Neuronal stem cell (in vitro differentiated cells): ENCODE results near the gene RHOBTB3.

Experiments
- DNase-seq: peaks from one replicate; pipeline ENCODE4 v3.0.0-alpha.2; 2013; ENCODE audit warnings: low spot score
- H2AFZ ChIP-seq: one replicate; pipeline ENCODE4 v1.6.1; 2013; ENCODE audit warnings: mild to moderate bottlenecking, low read length, inconsistent platforms
- H2AK5ac ChIP-seq: 2 replicates; pipeline ENCODE4 v1.6.1; 2013; ENCODE audit warnings: low read depth, mild to moderate bottlenecking, inconsistent platforms, low read length, moderate library complexity, mixed read lengths
- H2BK120ac ChIP-seq: 2 replicates; pipeline ENCODE4 v1.6.1; 2013; ENCODE audit warnings: low read depth, mild to moderate bottlenecking, inconsistent platforms, low read length, moderate library complexity, mixed read lengths
- H2BK12ac ChIP-seq: one replicate; pipeline ENCODE4 v1.6.1; 2013; ENCODE audit warnings: low read length, inconsistent platforms
- H2BK15ac ChIP-seq: 2 replicates; pipeline ENCODE4 v1.6.1; 2013; ENCODE audit warnings: mild to moderate bottlenecking, low read length, inconsistent platforms, mixed read lengths
- H2BK5ac ChIP-seq: one replicate; pipeline ENCODE4 v1.6.1; 2013; ENCODE audit warnings: inconsistent platforms, mild to moderate bottlenecking, low read length, moderate library complexity
- H3K14ac ChIP-seq: one replicate; pipeline ENCODE4 v1.6.1; 2013; ENCODE audit warnings: low read length, inconsistent platforms
- H3K18ac ChIP-seq: 2 replicates; pipeline ENCODE4 v1.6.1; 2013; ENCODE audit warnings: low read length, inconsistent platforms
- H3K23ac ChIP-seq: 2 replicates; pipeline ENCODE4 v1.6.1; 2013; ENCODE audit warnings: low read depth, mild to moderate bottlenecking, mixed read lengths, low read length, inconsistent platforms; ENCODE audit not compliant: poor library complexity
- H3K27ac ChIP-seq: replicated peaks from 3 replicates; pipeline ENCODE4 v1.5.1; 2013; ENCODE audit warnings: low read length, inconsistent platforms
- H3K27me3 ChIP-seq, 3 experiments: 2 replicates each; pipeline ENCODE4 v1.6.1; 2013; ENCODE audit warnings: low read length in 3 of 3, mild to moderate bottlenecking in 2 of 3, inconsistent platforms in 1 of 3, low read depth in 1 of 3, mixed read lengths in 1 of 3, moderate library complexity in 1 of 3; ENCODE audit not compliant: control insufficient read depth in 3 of 3, insufficient read depth in 3 of 3
- H3K36me3 ChIP-seq, 2 donors: replicated peaks in 1 of 2; 2 replicates each; pipeline ENCODE4 v1.6.1; 2013; ENCODE audit warnings: low read length in 2 of 2; ENCODE audit not compliant: control insufficient read depth in 2 of 2, insufficient read depth in 2 of 2
- H3K4ac ChIP-seq: 2 replicates; pipeline ENCODE4 v1.6.1; 2013; ENCODE audit warnings: inconsistent platforms, mild to moderate bottlenecking, low read length, moderate library complexity
- H3K4me1 ChIP-seq, 2 donors: 1 replicate in 1 of 2; 2 replicates in 1 of 2; pipeline ENCODE4 v1.6.1; 2013; ENCODE audit warnings: low read length in 2 of 2, low read depth in 1 of 2; ENCODE audit not compliant: control insufficient read depth in 2 of 2, insufficient read depth in 1 of 2
- H3K4me2 ChIP-seq: one replicate; pipeline ENCODE4 v1.6.1; 2013; ENCODE audit warnings: mild to moderate bottlenecking, low read length, inconsistent platforms; ENCODE audit not compliant: insufficient read depth, poor library complexity, severe bottlenecking
- H3K4me3 ChIP-seq, 2 donors: 2 replicates each; pipeline ENCODE4 v1.5.1; 2013; ENCODE audit warnings: low read length in 2 of 2, mild to moderate bottlenecking in 2 of 2, inconsistent platforms in 1 of 2, moderate library complexity in 1 of 2
- H3K79me1 ChIP-seq: one replicate; pipeline ENCODE4 v1.6.1; 2013; ENCODE audit warnings: low read depth, mild to moderate bottlenecking, inconsistent platforms, low read length, moderate library complexity
- H3K9ac ChIP-seq: one replicate; pipeline ENCODE4 v1.6.1; 2013; ENCODE audit warnings: mild to moderate bottlenecking, low read depth, low read length, inconsistent platforms; ENCODE audit not compliant: poor library complexity
- H3K9me3 ChIP-seq, 2 donors: replicated peaks in 1 of 2; 2 replicates each; pipeline versions ENCODE3 to v1.6.1; 2013; ENCODE audit warnings: low read length in 2 of 2, mild to moderate bottlenecking in 2 of 2, inconsistent platforms in 1 of 2, low read depth in 1 of 2, mixed read lengths in 1 of 2, moderate library complexity in 1 of 2; ENCODE audit not compliant: control insufficient read depth in 2 of 2, insufficient read depth in 1 of 2
- H4K8ac ChIP-seq: one replicate; pipeline ENCODE4 v1.6.1; 2013; ENCODE audit warnings: low read depth, mild to moderate bottlenecking, inconsistent platforms, low read length, moderate library complexity
- H4K91ac ChIP-seq: one replicate; pipeline ENCODE4 v1.6.1; 2013; ENCODE audit warnings: low read length, low read depth, mild to moderate bottlenecking, inconsistent platforms; ENCODE audit not compliant: poor library complexity
- WGBS, 2 donors: extraction: QIAGEN DNeasy Blood & Tissue Kit; methylation state at CpG; one replicate each; pipeline ENCODE4 v1.1.7; 2013; ENCODE audit warnings: missing lambda C conversion rate in 2 of 2, mixed read lengths in 1 of 2; ENCODE audit not compliant: insufficient read length in 2 of 2, insufficient replicate concordance in 1 of 2; ENCODE audit errors: extremely low coverage in 2 of 2; 5-methylcytosine and 5-hydroxymethylcytosine counted together

RHOBTB3 gene

GRCh38 chr5:95822043-95822541 lies 91.0 kb downstream of the RHOBTB3 start:
- Histone ChIP-seq H2AFZ (peak overlapping the region; percentile 95), H4K91ac (no peak overlapping the region), H2BK5ac (no peak overlapping the region), H2BK12ac (no peak overlapping the region), H3K23ac (no peak overlapping the region), H3K9ac (peak overlapping the region; percentile 72), H3K4me1 (peaks cover 18 to 25% of the 10 kb centered on the region in 2 donors), H3K18ac (peak overlapping the region; percentile 44), H3K27ac (peak overlapping the region; percentile 63), H3K27me3 (no peaks in the 10 kb centered on the region), H2BK120ac (no peak overlapping the region), H2AK5ac (no peak overlapping the region), H3K4me2 (peak overlapping the region; percentile 61), H3K36me3 (no peaks in the 10 kb centered on the region), H3K4ac (no peak overlapping the region), H3K9me3 (no peaks in the 10 kb centered on the region), H3K14ac (no peak overlapping the region), H4K8ac (no peak overlapping the region), H3K79me1 (peaks cover 4% of the 10 kb centered on the region), H2BK15ac (peak overlapping the region; percentile 77), H3K4me3 (peak overlapping the region; percentile 67 to 88)
- no CpG with 5 or more reads among the region's 19 CpGs for WGBS, 2 donors
- peak; percentile 32 for DNase-seq

- Histone ChIP-seq H3K36me3 (no peaks in the 10 kb centered on the region), H2AK5ac (no peak within 1 kb of the TSS), H3K79me1 (peaks cover 4% of the 10 kb centered on the region), H4K91ac (no peak within 1 kb of the TSS), H3K4me3 (peak within 1 kb of the TSS; percentile 67 to 88), H3K23ac (no peak within 1 kb of the TSS), H3K27ac (peak within 1 kb of the TSS; percentile 63), H3K27me3 (no peaks in the 10 kb centered on the region), H3K9ac (peak within 1 kb of the TSS; percentile 72), H3K4me1 (peaks cover 13 to 21% of the 10 kb centered on the region in 2 donors), H3K18ac (peak within 1 kb of the TSS; percentile 44), H2BK12ac (no peak within 1 kb of the TSS), H2AFZ (peak within 1 kb of the TSS; percentile 95), H3K9me3 (no peaks in the 10 kb centered on the region), H3K4ac (no peak within 1 kb of the TSS), H2BK15ac (peak within 1 kb of the TSS; percentile 77), H2BK5ac (no peak within 1 kb of the TSS), H2BK120ac (no peak within 1 kb of the TSS), H3K4me2 (peak within 1 kb of the TSS; percentile 61), H4K8ac (no peak within 1 kb of the TSS), H3K14ac (no peak within 1 kb of the TSS)
- no CpG with 5 or more reads among the region's 8 CpGs for WGBS, 2 donors
- DNase-seq = peak; percentile 42
These were observed 91.5 kb downstream of the RHOBTB3 start, which contains the start of gene GLRX for GRCh38 chr5:95822542-95823181. TSS of gene GLRX (minus strand) at chr5:95822726. CDS start at chr5:95822662, 64 bp downstream.

GRCh38 chr5:95823218-95823737 lies 92.1 kb downstream of the RHOBTB3 start:
- no peak overlapping the region for H3K14ac ChIP-seq
- H3K4ac ChIP-seq = no peak overlapping the region
- H3K27ac ChIP-seq = no peak overlapping the region
- no peak for DNase-seq
- no peak overlapping the region for H2BK12ac ChIP-seq
- H3K36me3 ChIP-seq = no peaks in the 10 kb centered on the region
- no CpG with 5 or more reads among the region's 7 CpGs for WGBS, 2 donors
- H2AK5ac ChIP-seq = no peak overlapping the region
- peak overlapping the region; percentile 44 for H3K18ac ChIP-seq
- H2BK120ac ChIP-seq = no peak overlapping the region
- H3K27me3 ChIP-seq = no peaks in the 10 kb centered on the region
- H2AFZ ChIP-seq = peak overlapping the region; percentile 95
- peaks cover 11 to 20% of the 10 kb centered on the region in 2 donors for H3K4me1 ChIP-seq
- no peak overlapping the region for H2BK5ac ChIP-seq
- H3K4me3 ChIP-seq = no peak overlapping the region
- H4K8ac ChIP-seq = no peak overlapping the region
- no peak overlapping the region for H3K9ac ChIP-seq
- H3K23ac ChIP-seq = no peak overlapping the region
- H2BK15ac ChIP-seq = no peak overlapping the region
- no peak overlapping the region for H3K4me2 ChIP-seq
- H3K79me1 ChIP-seq = peaks cover 2% of the 10 kb centered on the region
- H3K9me3 ChIP-seq = no peaks in the 10 kb centered on the region
- no peak overlapping the region for H4K91ac ChIP-seq
